DMS 273 treated with DMSO at 0.1 percent for 48 hours (cell line): ENCODE data around the gene D2HGDH.

Experiments
- DNase-seq: peaks from one replicate; lab custom pipeline; 2025; lab: John Stamatoyannopoulos, UW

D2HGDH gene

DNA sequence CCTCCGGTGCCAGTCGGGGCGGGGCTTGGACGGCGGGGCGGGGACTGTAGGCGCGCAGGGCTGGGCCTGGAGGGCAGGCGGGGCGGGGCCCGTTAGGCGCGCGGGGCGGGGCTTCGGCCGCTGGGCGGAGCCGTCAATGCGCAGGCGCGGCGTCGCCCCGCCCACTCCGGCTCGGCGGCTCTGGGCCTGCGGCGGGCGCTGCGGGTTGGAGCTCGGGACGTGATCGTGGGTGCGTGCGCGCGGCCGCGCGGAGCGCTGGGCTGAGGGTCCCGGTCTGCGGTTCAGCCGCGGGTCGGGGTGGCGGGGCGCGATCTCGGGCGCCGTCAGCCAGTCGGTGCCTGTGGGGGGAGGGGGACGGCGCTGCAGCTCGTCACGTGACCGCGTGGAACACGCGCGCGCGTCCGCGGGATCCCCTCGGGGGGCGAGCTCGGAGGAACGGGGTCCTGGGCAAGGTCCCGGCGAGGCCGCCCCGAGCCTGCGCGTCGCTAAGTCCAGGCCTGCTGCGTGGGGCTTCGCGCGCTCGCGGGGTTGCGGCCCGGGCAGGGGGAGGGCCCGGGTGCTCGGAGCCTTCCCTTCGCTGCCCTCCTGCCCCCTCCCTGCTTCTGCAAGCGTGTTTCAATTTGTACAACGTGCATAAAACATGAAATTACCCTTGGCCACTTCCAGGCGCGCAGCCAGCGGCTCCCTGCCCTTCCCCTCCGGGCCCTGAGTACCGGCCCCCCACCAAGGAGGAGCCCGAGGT, at the start of gene D2HGDH:
Gene D2HGDH, plus strand, starts transcription at position 164 of the 742 bp plus-strand sequence. CDS start 595 bp downstream, outside the sequence.
- DNase-seq, result peak; percentile 10

DNA sequence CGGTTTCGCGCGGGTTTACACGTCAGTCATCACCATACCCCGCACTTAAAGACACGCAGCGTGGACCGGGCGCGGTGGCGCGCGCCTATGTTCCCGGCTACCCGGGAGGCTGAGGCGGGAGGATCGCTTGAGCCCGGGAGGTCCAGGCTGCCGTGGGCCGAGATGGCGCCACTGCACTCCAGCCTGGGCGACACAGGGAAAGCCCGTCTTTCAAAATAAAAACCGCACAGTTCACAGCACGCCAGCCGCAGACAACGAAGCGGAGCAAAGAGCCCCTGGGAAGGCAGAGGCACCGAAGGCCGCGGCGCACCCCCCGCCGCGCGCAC, 48.1 kb upstream of the D2HGDH start:
- no peak for DNase-seq

DNA sequence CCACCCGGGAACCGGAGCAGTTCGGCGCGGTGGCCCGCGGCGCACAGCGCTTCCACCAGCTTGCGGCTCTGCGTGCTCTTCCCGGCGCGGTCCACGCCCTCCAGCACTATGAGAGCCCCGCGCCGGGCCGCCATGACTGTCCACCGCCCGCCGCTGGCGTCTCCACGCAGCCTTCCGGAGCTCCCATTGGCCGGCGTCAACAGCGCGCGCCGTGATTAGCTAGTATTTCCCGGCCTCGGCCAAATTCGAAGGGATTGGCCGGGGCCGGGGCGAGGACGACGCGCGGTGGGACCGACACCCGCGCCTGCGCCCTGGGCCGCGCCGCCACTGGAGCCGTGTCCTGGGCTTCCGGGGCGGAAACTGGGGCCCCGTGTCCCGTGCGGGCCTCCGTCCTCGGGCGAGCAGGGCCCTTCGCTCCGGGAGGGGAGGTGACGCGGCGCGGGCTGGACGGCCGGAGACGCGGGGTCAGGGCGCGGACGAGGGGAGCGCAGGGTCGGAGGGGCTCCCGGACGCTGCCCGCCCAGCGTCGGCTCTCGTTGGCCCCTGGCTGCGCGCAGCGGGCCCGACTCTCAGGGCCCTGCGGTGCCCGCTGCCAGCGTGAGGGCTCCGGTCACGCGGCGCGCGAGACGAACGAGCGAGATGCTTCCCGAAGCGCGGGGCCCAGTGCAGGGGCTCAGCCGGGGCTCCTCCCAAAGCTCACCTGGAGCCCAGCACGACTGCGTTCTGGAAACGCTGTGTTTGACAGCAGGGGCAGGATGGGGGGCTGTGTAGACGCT, 47.6 kb upstream of the D2HGDH start, which contains the start of gene DTYMK:
Gene DTYMK, minus strand, starts transcription at position 166 of the 776 bp plus-strand sequence. Its CDS starts 32 bp downstream, at position 134.
- peak; percentile 90 for DNase-seq

DNA sequence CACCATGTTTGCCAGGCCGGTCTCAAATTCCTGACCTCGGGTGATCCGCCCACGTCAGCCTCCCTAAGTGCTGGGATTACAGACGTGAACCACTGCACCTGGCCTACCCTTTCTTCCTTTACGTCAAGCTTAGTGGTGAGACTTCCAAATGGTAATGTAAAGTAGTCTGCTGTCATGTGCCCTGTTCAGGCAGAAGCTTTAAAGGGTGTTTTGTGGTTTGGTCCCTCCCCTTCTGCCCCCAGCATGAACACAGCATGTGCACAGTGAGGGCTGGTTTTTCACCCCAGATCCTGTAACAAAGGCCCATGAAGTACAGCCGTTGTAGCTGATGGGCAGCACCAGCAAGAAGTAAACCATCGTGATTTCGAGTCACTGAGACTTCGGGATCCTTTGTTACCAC, 45.1 kb upstream of the D2HGDH start:
- DNase-seq, result no peak

DNA sequence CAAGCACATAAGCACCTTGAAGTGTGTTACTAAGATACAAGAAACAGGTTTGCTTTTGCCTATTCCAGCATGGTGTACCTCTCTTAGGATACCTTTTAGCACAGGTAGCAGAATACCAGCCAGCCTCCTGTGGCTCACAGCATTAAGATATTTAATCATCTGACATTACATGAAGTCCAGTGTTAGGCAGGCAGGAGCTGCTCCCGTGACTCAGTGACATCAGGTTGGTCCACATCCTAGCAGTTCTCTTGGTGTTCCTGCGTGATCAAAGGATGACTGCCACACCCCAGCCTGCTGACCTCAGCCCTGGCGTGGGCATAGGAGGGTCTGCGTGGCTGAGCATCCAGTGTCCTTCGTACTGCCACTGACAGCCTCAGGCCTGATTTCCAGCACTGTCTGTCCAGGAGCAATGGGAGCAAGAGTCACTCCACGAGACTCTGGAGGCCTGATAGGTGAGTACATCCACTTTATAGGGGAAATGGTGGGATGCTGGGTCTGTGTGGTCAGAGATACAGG, 44.2 kb upstream of the D2HGDH start:
- DNase-seq, result no peak

DNA sequence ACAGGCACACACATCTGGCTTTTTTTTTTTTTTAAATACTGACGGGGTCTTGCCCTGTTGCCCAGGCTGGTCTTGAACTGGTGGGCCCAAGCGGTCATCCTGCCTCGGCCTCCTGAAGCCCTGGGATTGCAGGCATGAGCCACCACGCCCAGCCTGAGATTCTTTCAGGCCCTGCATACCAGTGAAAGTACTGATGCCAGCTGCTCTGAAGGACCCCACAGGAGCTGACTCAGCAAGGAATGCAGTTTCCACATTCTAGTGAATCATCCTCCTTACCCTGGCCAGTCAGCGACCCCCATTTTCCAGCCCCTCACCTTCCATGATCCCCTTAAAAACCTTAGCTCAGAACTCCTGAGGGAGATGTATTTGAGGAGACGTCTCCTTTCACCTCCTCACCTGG, 42.0 kb upstream of the D2HGDH start:
- DNase-seq, result no peak

DNA sequence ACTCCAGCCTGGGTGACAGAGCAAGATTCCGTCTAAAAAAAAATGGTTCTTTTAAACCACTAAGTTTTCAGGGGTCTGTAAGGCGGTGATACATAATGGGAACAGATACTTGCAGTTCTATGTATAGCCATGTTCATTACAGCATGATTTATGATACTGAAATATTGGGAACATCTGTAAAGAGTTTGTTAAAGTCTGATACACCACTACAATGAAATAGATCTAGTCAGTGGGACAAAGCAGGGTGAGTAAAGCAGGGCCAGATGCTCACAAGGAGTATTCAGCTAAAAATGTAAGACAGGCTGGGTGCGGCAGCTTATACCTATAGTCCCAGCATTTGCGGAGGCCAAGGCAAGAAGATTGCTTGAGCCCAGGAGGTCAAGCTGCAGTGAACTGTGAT, 38.8 kb upstream of the D2HGDH start:
- no peak for DNase-seq

DNA sequence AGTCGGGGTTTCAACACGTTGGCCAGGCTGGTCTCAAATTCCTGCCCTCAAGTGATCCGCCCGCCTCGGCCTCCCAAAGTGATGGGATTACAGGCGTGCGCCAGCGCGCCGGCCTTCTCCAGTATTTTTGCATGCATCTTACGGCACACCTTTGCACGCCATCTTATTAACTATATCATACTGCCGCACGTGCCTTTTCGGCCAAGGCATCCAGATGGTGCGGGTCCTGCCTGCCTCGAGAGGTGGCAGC, 33.4 kb upstream of the D2HGDH start:
- DNase-seq, result no peak

DNA sequence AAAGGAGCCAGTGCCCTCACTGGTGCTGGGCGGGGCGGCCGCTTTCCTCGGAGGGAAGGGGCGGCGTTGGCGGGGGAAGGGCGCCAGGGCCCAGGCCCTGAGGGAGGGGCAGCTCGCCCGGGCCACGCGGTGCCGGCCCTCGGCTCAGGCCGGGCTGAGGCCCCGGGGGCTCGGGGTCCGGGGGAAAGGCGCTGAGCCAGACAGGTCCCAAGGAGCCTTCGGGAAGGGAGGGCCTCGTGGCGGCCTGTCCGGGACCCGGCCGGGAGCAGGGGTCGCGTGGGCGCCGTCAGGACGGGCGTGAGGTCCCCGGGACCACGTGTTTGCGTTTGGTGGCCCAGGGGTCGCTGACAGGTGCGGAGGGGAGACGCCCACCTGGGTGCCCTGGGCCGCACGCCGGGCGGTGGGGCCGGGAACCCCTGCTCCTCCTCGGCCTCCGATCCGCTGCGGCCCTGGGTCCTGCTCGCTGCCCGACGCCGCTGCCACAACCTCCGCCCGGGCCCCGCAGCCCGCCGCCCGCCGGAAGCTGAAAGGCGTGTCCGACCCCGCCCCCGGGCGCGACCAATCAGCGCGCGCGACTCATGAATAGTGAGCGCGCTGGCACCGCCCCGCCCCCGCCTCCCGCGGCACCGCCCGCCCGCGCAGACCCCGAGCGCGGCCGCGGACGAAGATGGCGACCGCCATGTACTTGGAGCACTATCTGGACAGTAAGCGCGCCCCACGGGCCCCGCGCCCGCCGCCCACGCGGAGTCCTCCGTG, 32.9 kb upstream of the D2HGDH start, which contains the start of gene ING5:
Gene ING5, plus strand, starts transcription at position 641 of the 756 bp plus-strand sequence. Its CDS starts 27 bp downstream, at position 668.
- peak; percentile 82 for DNase-seq

DNA sequence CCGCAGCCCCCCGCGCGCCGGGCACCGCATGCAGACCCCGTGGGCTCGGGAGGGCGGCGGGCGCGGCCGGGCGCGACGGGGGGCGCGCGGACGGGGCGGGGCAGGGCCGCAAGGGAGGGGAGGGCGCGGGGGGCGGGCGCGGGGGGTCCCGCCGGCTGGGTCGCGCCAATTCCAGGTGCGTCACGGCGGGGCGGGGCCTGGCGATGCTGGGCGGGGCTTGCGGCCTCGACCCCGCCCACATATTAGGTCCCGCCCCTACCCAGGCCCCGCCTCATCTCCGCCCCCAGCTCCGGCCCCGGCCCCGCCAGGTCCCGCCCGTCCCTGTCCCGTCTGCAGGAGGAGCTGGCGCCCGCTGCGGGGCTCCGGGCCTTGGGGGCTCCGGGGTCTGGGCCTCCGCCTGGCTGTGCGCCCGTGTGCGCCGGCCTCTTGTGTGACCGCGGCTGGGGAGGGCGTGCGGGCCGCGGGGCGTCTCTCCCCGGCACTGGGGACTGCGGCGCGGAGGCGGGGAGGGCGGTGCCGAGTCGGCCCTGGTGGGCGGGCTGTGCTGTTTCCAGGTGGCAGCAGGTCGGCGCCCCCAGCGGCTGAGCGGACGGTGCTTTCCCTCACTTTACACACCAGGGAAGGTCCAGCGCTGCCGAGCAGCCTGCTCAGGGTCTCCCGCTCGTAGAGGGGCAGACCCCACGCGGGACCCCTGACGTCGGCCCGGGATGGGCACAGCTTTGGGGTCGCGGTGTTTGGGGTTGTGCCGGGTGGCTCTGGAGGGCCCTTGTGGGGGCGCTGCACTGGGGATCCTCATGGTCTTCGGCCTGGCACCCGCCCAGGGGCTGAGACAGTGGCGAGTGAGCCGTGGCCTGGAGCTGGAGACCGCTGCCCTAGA, 32.0 kb upstream of the D2HGDH start:
- peak; percentile 61 for DNase-seq

DNA sequence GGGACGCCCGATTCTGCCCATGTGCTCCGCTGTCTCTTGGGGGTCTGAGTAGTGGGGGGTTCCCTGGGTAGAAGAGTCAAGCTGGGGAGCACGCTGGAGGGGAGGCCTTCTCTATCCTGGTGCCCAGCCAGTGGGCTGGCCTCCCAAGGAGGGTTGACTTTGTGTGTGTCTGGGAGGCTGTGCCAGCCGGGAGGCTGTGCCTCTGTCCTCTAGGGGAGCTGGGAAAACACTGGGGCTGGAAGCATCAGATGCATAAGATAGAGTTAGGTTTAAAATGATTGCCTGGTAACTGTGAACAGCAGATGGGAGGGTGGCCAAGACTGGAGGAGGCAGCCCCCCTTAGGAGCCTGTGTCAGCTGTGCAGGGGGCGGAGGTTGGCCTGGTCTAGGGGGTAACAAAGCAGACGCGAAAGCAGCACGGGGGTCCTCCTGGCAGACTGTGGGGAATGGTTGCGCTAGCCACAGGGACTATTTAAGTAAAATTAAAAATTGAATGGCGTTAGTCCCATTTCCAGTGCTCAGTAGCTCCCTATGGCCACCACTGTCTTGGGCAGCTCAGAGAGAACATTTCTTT, 31.3 kb upstream of the D2HGDH start:
- peak; percentile 15 for DNase-seq

DNA sequence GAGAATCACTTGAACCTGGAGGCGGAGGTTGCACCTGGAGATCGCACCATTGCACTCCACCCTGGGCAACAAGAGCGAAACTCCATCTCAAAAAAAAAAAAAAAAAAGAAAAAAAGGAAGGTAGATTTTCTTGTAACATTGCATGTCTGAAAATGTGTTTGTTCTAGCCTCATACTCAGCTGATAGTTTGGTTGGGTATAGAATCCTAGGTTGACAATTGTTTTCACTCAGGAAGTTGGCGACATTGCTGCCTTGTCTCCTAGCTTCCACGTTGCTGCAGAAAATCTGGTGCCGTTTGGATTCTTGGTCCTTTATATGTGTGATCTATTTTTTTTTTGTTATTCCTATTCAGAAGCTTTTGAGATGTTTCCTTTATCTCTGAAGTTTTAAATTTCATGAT, 27.9 kb upstream of the D2HGDH start:
- DNase-seq, result no peak

DNA sequence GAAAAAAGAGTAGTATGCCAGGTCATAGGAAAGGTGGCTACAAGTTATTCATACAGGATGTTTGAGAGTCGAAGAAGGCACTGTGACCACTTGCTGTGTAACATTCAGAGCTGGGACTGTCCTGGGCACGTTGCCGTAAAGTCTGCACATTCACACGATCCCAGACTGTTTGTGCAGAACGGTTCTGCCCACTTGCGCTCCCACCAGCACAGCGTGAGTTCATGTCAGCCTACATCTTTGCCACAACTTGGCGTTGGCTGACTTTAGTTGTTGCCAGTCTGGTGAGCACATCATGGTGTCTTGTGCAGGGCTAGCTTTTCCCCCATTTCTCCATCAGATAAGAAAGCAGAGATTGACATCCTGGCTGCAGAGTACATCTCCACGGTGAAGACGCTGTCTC, 25.6 kb upstream of the D2HGDH start:
- DNase-seq, result no peak

DNA sequence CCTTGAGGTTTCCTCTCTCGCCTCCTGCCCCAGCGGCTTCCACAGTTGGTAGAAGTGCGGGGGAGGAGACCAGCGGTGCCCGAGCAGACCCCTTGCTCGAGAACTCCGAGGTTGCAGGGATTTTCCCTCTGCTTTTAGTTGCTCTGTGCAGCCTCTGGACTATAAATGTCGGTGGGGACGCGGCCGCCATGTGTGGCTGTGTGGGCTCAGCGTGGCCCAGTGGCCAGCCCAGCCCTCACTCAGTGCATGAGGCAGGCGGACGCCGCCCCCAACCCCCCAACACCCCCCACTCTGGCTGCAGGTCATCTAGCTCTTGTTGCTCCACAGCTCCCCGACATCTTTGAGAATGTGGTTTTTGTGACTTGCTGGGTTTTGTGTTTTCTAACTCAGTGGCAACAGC, 15.3 kb upstream of the D2HGDH start:
- no peak for DNase-seq

DNA sequence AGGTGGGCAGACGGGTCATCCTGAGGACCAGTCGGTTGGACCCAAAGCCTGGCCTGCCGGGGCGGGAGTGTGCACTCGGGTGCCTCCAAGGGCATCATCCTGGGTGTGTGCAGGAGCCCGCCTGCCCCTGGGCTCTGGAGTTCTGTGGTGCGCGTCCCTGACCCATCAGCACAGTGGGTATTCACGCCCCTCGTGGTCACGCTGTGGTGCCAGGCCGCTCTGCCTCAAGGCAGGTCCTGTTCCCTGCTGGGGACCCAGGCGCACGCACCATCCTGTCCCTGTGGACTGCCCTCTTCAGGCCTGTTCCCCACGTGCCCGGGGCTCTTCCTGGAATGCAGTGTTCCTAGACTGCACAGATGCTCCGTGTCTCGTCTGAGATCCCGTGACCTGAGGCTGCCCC, 14.3 kb upstream of the D2HGDH start:
- DNase-seq, result no peak

DNA sequence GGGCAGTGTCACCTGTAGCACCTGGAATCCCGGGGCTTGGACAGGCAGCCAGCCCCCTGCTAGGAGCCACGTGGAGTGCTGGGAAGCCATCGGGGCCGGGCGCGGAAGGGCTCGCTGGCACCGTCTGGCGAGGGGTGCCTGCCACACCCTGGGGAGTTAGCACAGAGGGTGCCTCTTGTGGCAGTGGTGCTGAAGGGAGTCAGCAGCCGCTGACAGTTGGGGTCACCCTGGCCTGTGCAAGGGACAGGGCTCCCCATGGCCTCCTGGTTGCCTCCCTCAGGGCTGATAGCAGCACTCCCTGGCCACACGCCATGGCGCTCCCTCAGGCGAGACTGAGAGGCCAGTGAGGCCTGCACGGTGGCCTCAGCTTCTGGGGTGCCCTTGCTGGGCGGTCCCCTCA, 13.9 kb upstream of the D2HGDH start:
- no peak for DNase-seq

DNA sequence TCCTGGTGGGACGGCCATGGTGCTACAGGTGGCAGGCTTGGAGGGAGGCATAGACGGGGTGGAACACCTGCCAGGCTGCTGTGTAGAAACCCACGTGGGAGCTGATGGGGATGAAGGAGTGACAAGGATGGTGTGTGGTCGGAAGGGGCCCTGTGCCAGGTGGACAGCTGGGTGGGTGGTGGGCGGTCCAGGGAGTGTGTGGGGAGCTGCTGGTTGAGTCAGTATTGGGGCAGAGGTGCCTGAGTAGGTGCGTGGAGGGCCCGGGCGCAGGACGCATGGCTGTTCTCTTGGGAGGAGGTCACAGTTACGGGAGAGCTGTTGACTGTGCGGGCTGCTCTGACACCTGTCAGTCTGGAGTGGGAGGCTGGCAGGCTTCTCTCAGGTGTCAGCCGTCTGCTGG, 12.6 kb upstream of the D2HGDH start:
- DNase-seq, result no peak

DNA sequence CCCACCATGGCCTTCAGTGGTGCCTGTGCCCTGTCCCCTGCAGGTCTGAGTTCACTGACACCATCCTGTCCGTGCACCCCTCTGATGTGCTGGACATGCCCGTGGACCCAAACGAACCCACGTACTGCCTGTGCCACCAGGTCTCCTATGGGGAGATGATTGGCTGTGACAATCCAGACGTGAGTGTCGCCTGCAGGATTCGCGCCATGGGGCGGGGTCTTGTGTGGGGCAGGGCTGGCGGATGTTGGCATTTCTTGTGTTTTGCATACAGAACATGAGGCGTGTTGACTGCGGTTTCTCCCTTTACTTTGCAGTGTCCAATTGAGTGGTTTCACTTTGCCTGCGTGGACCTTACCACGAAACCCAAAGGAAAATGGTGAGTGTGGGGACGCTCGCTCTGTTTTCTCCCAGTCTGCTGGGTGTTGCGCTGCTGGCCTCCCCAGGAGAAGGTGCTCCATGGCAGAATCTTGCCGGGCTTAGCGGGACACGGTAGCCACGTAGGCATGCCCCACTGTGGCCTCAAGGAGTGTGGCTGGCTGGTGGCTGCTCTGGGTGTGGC, 11.5 kb upstream of the D2HGDH start:
- DNase-seq, result no peak

DNA sequence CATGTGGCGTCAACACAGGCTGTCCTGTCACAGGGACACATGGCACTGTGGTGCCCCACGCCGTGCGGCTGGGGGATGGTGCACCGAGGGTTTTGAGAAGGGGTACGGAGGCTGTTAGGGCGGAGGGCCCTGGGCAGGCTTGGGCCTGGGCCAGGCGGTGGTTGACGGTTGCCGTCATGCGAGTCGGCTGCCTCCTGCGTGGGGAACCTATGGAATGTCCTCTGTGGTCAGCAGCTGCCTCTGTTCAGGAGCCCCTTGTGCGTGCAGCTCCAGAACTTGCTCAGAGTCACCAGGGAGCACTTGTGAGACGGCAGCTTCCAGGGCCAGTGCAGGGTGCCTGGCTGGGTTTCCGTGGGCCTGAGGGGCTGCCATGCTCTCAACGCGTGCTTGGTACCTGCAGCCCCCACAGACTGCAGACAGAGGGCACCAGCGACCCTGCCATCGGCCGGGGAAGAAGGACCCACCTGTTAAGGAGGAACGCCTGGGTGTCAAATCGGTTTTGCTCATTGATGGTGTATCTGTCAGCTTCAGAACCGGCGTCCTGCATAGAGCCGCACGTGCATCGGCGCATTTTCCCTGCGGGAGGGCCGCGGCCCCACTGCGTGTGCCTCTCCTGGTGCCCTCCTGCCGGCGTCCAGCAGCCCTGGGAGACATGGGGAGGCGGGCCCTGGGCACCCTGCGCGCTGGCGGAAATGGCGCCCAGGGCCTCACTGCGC, 10.0 kb upstream of the D2HGDH start:
- no peak for DNase-seq
